GM18498 (cell line): ENCODE measurements around the gene TFDP1.

Source experiments
- ATAC-seq: cut with Tn5 transposase; IDR thresholded peaks from one replicate; pipeline ENCODE4 v1.9.1; 2021; ENCODE audit warnings: mild to moderate bottlenecking, moderate library complexity; ENCODE audit not compliant: unreplicated experiment

TFDP1 gene

GRCh38 chr13:113646921-113647340, 62.4 kb downstream of the TFDP1 start:
- no peak for ATAC-seq

- ATAC-seq: no peak
Observed at GRCh38 chr13:113647351-113648215, 63.0 kb downstream of the TFDP1 start.

- no peak for ATAC-seq
Observed at GRCh38 chr13:113648216-113648610, 63.7 kb downstream of the TFDP1 start.

- ATAC-seq: no peak
Observed at GRCh38 chr13:113649212-113649611, 64.7 kb downstream of the TFDP1 start.

- no peak for ATAC-seq
Observed at GRCh38 chr13:113650275-113650674, 65.7 kb downstream of the TFDP1 start.

- ATAC-seq: no peak
Observed at GRCh38 chr13:113650731-113651148, 66.2 kb downstream of the TFDP1 start.

- ATAC-seq: no peak
Observed at GRCh38 chr13:113651511-113652403, 67.2 kb downstream of the TFDP1 start.

GRCh38 chr13:113652404-113653263, 68.1 kb downstream of the TFDP1 start:
- ATAC-seq: no peak

- ATAC-seq: no peak
Observed at GRCh38 chr13:113653264-113654174, 69.0 kb downstream of the TFDP1 start.

- no peak for ATAC-seq
Observed at GRCh38 chr13:113654175-113654560, 69.6 kb downstream of the TFDP1 start.

- ATAC-seq: no peak
Observed at GRCh38 chr13:113654591-113655345, 70.2 kb downstream of the TFDP1 start.

- no peak for ATAC-seq
Observed at GRCh38 chr13:113655346-113656002, 70.9 kb downstream of the TFDP1 start.

- no peak for ATAC-seq
Observed at GRCh38 chr13:113656003-113656588, 71.5 kb downstream of the TFDP1 start.

GRCh38 chr13:113656831-113657671, 72.5 kb downstream of the TFDP1 start:
- no peak for ATAC-seq

GRCh38 chr13:113657851-113658741, 73.5 kb downstream of the TFDP1 start, which contains the start of gene ATP4B:
Gene ATP4B (minus strand): TSS chr13:113658198. CDS start chr13:113658144, 54 bp downstream.
- ATAC-seq: no peak

- no peak for ATAC-seq
Observed at GRCh38 chr13:113658836-113659235, 74.3 kb downstream of the TFDP1 start.
